GM23248 (cell line): Measurements from ENCODE around the gene PPP2R5C. TPM values are rescaled to one million over a fixed set of nuclear protein-coding genes. Genes with fewer than 3 reads are reported as not detected.

Experiments used
- DNase-seq: peaks from one replicate; pipeline ENCODE4 v3.0.0-alpha.2; 2015
- H2AFZ ChIP-seq: fragments of 200-600 bp; sonication (generic); 2 replicates; pipeline ENCODE4 v1.6.1; 2016; ENCODE audit warnings: antibody characterized with exemption
- H3F3A ChIP-seq: fragments of 200-600 bp; sonication (generic); 2 replicates; pipeline ENCODE4 v1.6.1; 2016; ENCODE audit warnings: mild to moderate bottlenecking, antibody characterized with exemption, mixed run types; ENCODE audit not compliant: insufficient read depth
- H3K27ac ChIP-seq: fragments of 200-600 bp; sonication (generic); 2 replicates; pipeline ENCODE4 v1.5.1; 2016; ENCODE audit warnings: mild to moderate bottlenecking
- H3K27me3 ChIP-seq: fragments of 200-600 bp; sonication (generic); replicated peaks from 2 replicates; pipeline ENCODE4 v1.6.1; 2016; ENCODE audit warnings: mild to moderate bottlenecking; ENCODE audit not compliant: insufficient read depth
- H3K36me3 ChIP-seq: fragments of 200-600 bp; sonication (generic); 2 replicates; pipeline ENCODE4 v1.6.1; 2016; ENCODE audit warnings: low read depth, mild to moderate bottlenecking
- H3K4me1 ChIP-seq: fragments of 200-600 bp; sonication (generic); 2 replicates; pipeline ENCODE4 v1.6.1; 2016; ENCODE audit warnings: mild to moderate bottlenecking; ENCODE audit not compliant: insufficient read depth
- H3K4me2 ChIP-seq: fragments of 200-600 bp; sonication (generic); one replicate; pipeline ENCODE4 v1.6.1; 2016; ENCODE audit warnings: mild to moderate bottlenecking; ENCODE audit not compliant: unreplicated experiment
- H3K4me3 ChIP-seq: fragments of 200-600 bp; sonication (generic); 2 replicates; pipeline ENCODE4 v1.5.1; 2016; ENCODE audit warnings: mild to moderate bottlenecking
- H3K79me2 ChIP-seq: fragments of 200-600 bp; sonication (generic); 2 replicates; pipeline ENCODE4 v1.6.1; 2016; ENCODE audit warnings: mild to moderate bottlenecking; ENCODE audit not compliant: insufficient read depth
- H3K9ac ChIP-seq: fragments of 200-600 bp; sonication (generic); 2 replicates; pipeline ENCODE4 v1.6.1; 2016; ENCODE audit warnings: mild to moderate bottlenecking
- H3K9me2 ChIP-seq: fragments of 200-600 bp; sonication (generic); 2 replicates; pipeline ENCODE4 v1.6.1; 2016; ENCODE audit warnings: mixed run types, mild to moderate bottlenecking, moderate library complexity; ENCODE audit not compliant: insufficient read depth
- H3K9me3 ChIP-seq: fragments of 200-600 bp; sonication (generic); one replicate; pipeline ENCODE4 v1.6.1; 2017; ENCODE audit warnings: low read depth
- H4K20me1 ChIP-seq: fragments of 200-600 bp; sonication (generic); 2 replicates; pipeline ENCODE4 v1.6.0; 2016; ENCODE audit not compliant: insufficient read depth
- EZH2 ChIP-seq: fragments of 200-600 bp; sonication (generic); IDR thresholded peaks from 2 replicates; pipeline ENCODE4 v1.6.1; 2018; ENCODE audit warnings: antibody characterized with exemption, mild to moderate bottlenecking; ENCODE audit not compliant: insufficient read depth, poor library complexity, severe bottlenecking
- EZH2phosphoT487 ChIP-seq: fragments of 200-600 bp; sonication (generic); IDR thresholded peaks from 2 replicates; pipeline ENCODE4 v1.6.1; 2018; ENCODE audit warnings: antibody characterized with exemption, moderate library complexity, mild to moderate bottlenecking, low read depth; ENCODE audit not compliant: insufficient read depth
- WGBS, 2 experiments: methylation state at CpG; one replicate each; pipeline ENCODE4 v1.1.6; 2015 to 2017; ENCODE audit warnings: low lambda C conversion rate in 2 of 2, low coverage in 1 of 2; ENCODE audit errors: missing lambda C conversion rate in 2 of 2; 5-methylcytosine and 5-hydroxymethylcytosine counted together
- in situ Hi-C: fragments of 300-500 bp; cut with MboI; formaldehyde crosslinking; loops from 2 replicates; pipeline ENCODE4 v1.15.0; 2020
- polyA plus RNA-seq: library from polyadenylated mRNA; unstranded; fragments of >200 nt; fragmentation: Nextera tagmentation; extraction: Ambion mirVana; gene quantifications from 2 replicates; pipeline ENCODE4 v1.2.1, GENCODE V29; 2016
- total RNA-seq: library from RNA; depleted of rRNA; stranded (reverse); fragments of >200 nt; shearing (Covaris generic); gene quantifications from 2 replicates; pipeline ENCODE4 v1.2.3, GENCODE V29; 2014

The PPP2R5C gene
- total and polyA plus RNA-seq, 2 experiments from 2014 or later, result 76.3 to 77.9 TPM

DNA sequence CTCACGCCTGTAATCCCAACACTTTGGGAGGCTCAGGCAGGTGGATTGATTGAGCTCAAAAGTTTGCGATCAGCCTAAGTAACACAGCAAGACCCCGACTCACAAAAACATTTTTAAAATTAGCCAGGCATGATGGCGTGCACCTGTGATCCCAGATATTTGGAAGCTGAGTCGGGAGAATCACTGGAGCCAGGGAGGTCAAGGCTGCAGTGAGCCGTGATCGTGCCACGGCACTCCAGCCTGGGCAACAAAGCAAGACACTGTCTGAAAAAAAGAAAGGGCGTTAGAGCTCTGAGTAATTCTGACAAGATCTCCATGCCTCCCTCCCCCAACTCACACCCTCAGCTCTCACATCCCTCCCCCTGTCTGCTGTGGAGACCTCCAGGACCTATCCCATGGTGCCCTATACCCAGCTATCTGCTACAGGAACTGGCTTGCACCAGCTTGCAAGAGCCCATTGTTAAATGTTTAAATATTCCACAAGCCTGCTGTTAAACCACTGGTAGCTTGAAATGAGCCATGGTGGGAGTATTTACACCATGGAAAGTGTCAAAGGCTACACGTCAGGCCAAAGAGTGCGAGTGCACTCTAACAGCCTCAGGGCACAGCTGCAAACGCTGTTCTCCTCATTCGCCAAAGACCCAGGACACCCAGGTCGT, 35.1 kb upstream of the PPP2R5C start:
- Histone ChIP-seq H2AFZ (no peak overlapping the region), H3K9ac (no peak overlapping the region), H3K4me1 (peaks cover 7% of the 10 kb centered on the region), H3K36me3 (no peaks in the 10 kb centered on the region), H3K27me3 (no peaks in the 10 kb centered on the region), H3K27ac (no peak overlapping the region), H3F3A (no peaks in the 10 kb centered on the region), H3K4me3 (no peak overlapping the region), H4K20me1 (no peaks in the 10 kb centered on the region), H3K9me3 (no peaks in the 10 kb centered on the region), H3K79me2 (no peaks in the 10 kb centered on the region), H3K4me2 (no peak overlapping the region), H3K9me2 (no peaks in the 10 kb centered on the region)
- WGBS, 2 experiments, result 59 to 60% methylated on average over 14 of the region's 14 CpGs
- in situ Hi-C loops, result no loop called here
- TF ChIP-seq EZH2phosphoT487, result no peak
- no peak for TF ChIP-seq EZH2
- no peak for DNase-seq

DNA sequence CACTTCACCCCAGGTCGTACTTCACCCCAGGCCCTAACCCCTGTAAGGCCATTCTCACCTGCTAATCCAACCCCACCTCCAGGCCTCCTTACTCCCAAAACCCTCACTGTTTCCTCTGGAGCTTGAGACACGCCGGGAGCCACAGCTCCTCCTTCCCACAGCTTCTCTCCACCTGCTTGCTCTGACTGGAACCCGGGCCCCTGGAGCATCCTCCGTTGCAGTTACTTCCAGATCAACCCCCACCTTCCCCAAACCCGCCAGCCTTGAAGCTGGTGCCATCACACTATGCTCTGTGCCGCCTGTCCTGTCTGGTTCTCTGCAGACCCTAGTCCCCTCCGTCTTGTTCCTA, 34.6 kb upstream of the PPP2R5C start:
- TF ChIP-seq EZH2phosphoT487 (no peak), EZH2 (no peak)
- Histone ChIP-seq H3K9me2 (no peaks in the 10 kb centered on the region), H3F3A (no peaks in the 10 kb centered on the region), H3K9ac (no peak overlapping the region), H3K9me3 (no peaks in the 10 kb centered on the region), H3K27me3 (no peaks in the 10 kb centered on the region), H3K4me1 (peaks cover 9% of the 10 kb centered on the region), H3K36me3 (no peaks in the 10 kb centered on the region), H3K27ac (no peak overlapping the region), H3K4me2 (no peak overlapping the region), H3K79me2 (no peaks in the 10 kb centered on the region), H3K4me3 (no peak overlapping the region), H4K20me1 (no peaks in the 10 kb centered on the region), H2AFZ (no peak overlapping the region)
- DNase-seq, result no peak
- in situ Hi-C loops, result no loop called here
- 55 to 61% methylated on average over 8 of the region's 8 CpGs for WGBS, 2 experiments

- no peaks in the 10 kb centered on the region for H3F3A ChIP-seq
- no peaks in the 10 kb centered on the region for H4K20me1 ChIP-seq
- H3K27ac ChIP-seq, result no peak overlapping the region
- H3K9me2 ChIP-seq, result no peaks in the 10 kb centered on the region
- no peaks in the 10 kb centered on the region for H3K36me3 ChIP-seq
- peaks cover 12% of the 10 kb centered on the region for H3K4me1 ChIP-seq
- H3K4me3 ChIP-seq, result no peak overlapping the region
- in situ Hi-C loops, result no loop called here
- TF ChIP-seq EZH2phosphoT487 (no peak), EZH2 (no peak)
- no peak overlapping the region for H3K4me2 ChIP-seq
- no peak overlapping the region for H2AFZ ChIP-seq
- no peaks in the 10 kb centered on the region for H3K27me3 ChIP-seq
- DNase-seq, result no peak
- H3K9me3 ChIP-seq, result no peaks in the 10 kb centered on the region
- WGBS, 2 experiments, result 48 to 51% methylated on average over 7 of the region's 7 CpGs
- H3K79me2 ChIP-seq, result no peaks in the 10 kb centered on the region
- H3K9ac ChIP-seq, result no peak overlapping the region
These were observed 33.7 kb upstream of the PPP2R5C start for GRCh38 chr14:101727611-101728366.

DNA sequence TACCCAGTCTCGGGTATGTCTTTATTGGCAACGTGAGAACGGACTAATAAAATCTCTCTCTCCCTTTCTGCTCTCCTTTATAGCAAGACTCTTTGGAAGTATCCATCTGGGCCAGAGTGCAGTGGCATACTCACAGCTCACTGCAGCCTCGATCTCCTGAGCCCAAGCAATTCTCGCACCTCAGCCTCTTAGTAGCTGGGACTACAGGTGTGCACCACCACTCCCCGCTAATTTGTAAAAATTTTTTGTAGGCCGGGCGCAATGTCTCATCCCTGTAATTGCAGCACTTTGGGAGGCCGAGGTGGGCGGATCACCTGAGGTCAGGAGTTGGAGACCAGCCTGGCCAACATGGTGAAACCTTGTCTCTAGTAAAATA, 33.2 kb upstream of the PPP2R5C start:
- Histone ChIP-seq H3K27me3 (no peaks in the 10 kb centered on the region), H3K9ac (no peak overlapping the region), H3K4me1 (peaks cover 12% of the 10 kb centered on the region), H2AFZ (no peak overlapping the region), H3K9me2 (no peaks in the 10 kb centered on the region), H3K4me3 (no peak overlapping the region), H3K9me3 (no peaks in the 10 kb centered on the region), H4K20me1 (no peaks in the 10 kb centered on the region), H3K27ac (no peak overlapping the region), H3K4me2 (no peak overlapping the region), H3K36me3 (no peaks in the 10 kb centered on the region), H3K79me2 (no peaks in the 10 kb centered on the region), H3F3A (no peaks in the 10 kb centered on the region)
- TF ChIP-seq EZH2phosphoT487 (no peak), EZH2 (no peak)
- in situ Hi-C loops, result no loop called here
- 71 to 73% methylated on average over 10 of the region's 10 CpGs for WGBS, 2 experiments
- no peak for DNase-seq
